NB4 (cell line): ENCODE data around the gene EXD3.

Source experiments
- MYC ChIP-seq: IDR thresholded peaks from 2 replicates; pipeline ENCODE4 v1.6.1; 2011; ENCODE audit warnings: low read depth, low read length
- POLR2A ChIP-seq: IDR thresholded peaks from 2 replicates; pipeline ENCODE4 v1.6.1; 2011; ENCODE audit warnings: mild to moderate bottlenecking; ENCODE audit not compliant: insufficient read length; ENCODE audit errors: extremely low read depth
- TF ChIP-seq, protein P1 (sequence below): IDR thresholded peaks from one replicate; pipeline ENCODE4 v1.5.1; 2012; ENCODE audit warnings: low read depth, low read length

DNA sequence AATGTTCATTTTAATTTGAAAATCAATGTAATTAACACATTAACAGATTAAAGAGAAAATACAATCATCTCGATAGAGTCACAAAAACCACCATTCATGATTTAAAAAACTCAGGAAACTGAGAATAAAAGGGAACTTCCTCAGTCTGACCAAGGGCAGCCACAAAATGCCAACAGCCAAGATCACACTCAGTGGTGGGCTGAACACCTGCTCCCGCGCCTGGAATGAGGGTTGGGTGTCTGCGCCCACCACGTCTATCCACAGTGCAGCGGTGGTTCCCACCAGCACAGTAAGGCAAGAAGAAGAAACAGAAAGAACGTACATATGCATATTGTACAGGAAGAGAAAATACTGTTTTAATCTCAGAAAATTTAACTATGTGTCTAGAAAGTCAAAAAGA is 47.8 kb upstream of the EXD3 start:
- TF ChIP-seq, protein P1, sequence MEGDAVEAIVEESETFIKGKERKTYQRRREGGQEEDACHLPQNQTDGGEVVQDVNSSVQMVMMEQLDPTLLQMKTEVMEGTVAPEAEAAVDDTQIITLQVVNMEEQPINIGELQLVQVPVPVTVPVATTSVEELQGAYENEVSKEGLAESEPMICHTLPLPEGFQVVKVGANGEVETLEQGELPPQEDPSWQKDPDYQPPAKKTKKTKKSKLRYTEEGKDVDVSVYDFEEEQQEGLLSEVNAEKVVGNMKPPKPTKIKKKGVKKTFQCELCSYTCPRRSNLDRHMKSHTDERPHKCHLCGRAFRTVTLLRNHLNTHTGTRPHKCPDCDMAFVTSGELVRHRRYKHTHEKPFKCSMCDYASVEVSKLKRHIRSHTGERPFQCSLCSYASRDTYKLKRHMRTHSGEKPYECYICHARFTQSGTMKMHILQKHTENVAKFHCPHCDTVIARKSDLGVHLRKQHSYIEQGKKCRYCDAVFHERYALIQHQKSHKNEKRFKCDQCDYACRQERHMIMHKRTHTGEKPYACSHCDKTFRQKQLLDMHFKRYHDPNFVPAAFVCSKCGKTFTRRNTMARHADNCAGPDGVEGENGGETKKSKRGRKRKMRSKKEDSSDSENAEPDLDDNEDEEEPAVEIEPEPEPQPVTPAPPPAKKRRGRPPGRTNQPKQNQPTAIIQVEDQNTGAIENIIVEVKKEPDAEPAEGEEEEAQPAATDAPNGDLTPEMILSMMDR: no peak
- TF ChIP-seq MYC (no peak), POLR2A (no peak)
